DND-41 (cell line): ENCODE results near the gene SH3RF3.

ENCODE experiments used
- ATAC-seq: fragments of 200-7000 bp; cut with Tn5 transposase; 3 replicates; pipeline ENCODE4 v1.9.1; 2021; ENCODE audit warnings: low read depth; ENCODE audit not compliant: insufficient read depth
- DNase-seq: peaks from one replicate; pipeline ENCODE4 v3.0.0-alpha.2; 2020
- H2AFZ ChIP-seq: 2 replicates; pipeline ENCODE4 v1.6.0; 2012; ENCODE audit warnings: low read depth, low read length
- H3K27ac ChIP-seq: 2 replicates; pipeline ENCODE4 v1.5.1; 2012; ENCODE audit warnings: low read length, inconsistent platforms
- H3K27me3 ChIP-seq: fragments of 200-600 bp; sonication (generic); 2 replicates; pipeline ENCODE4 v1.6.0; 2012; ENCODE audit warnings: low read length, mild to moderate bottlenecking, inconsistent platforms; ENCODE audit not compliant: insufficient read depth, poor library complexity
- H3K36me3 ChIP-seq: 2 replicates; pipeline ENCODE4 v1.5.1; 2012; ENCODE audit warnings: low read length, inconsistent platforms; ENCODE audit not compliant: insufficient read depth
- H3K4me1 ChIP-seq: 2 replicates; pipeline ENCODE4 v1.5.1; 2012; ENCODE audit warnings: mild to moderate bottlenecking, low read length; ENCODE audit not compliant: insufficient read depth
- H3K4me2 ChIP-seq: 2 replicates; pipeline ENCODE4 v1.6.0; 2012; ENCODE audit warnings: mild to moderate bottlenecking, moderate library complexity, low read length, inconsistent platforms; ENCODE audit not compliant: insufficient read depth
- H3K4me3 ChIP-seq, 2 experiments: fragments of 200-600 bp in 1 of 2; shearing (Covaris generic) in 1 of 2; 2 replicates each; pipeline ENCODE4 v1.5.1; 2012 to 2016; ENCODE audit warnings: inconsistent platforms in 2 of 2, low read length in 2 of 2, mild to moderate bottlenecking in 2 of 2, low read depth in 1 of 2, moderate library complexity in 1 of 2
- H3K79me2 ChIP-seq: 2 replicates; pipeline ENCODE4 v1.6.0; 2012; ENCODE audit warnings: low read length, inconsistent platforms; ENCODE audit not compliant: insufficient read depth
- H3K9ac ChIP-seq: 2 replicates; pipeline ENCODE4 v1.6.0; 2012; ENCODE audit warnings: low read depth, mild to moderate bottlenecking, inconsistent platforms, low read length, moderate library complexity
- H3K9me3 ChIP-seq: 2 replicates; pipeline ENCODE4 v1.5.1; 2012; ENCODE audit warnings: low read length, moderate library complexity, mild to moderate bottlenecking, inconsistent platforms; ENCODE audit not compliant: insufficient read depth, severe bottlenecking
- H4K20me1 ChIP-seq: 2 replicates; pipeline ENCODE4 v1.6.0; 2012; ENCODE audit warnings: low read length; ENCODE audit not compliant: insufficient read depth
- CTCF ChIP-seq: IDR thresholded peaks from 2 replicates; pipeline ENCODE4 v1.5.1; 2012; ENCODE audit warnings: borderline replicate concordance, low read length, moderate library complexity, mild to moderate bottlenecking; ENCODE audit not compliant: poor library complexity, severe bottlenecking; ENCODE audit errors: extremely low read depth
- EZH2 ChIP-seq: IDR thresholded peaks from 3 replicates; pipeline ENCODE4 v1.6.1; 2012; ENCODE audit warnings: borderline replicate concordance, low read depth, mild to moderate bottlenecking, moderate library complexity, low read length, inconsistent platforms; ENCODE audit not compliant: severe bottlenecking

SH3RF3 gene

GRCh38 chr2:109183871-109184270, 54.9 kb downstream of the SH3RF3 start:
- H3K79me2 ChIP-seq, result no peaks in the 10 kb centered on the region
- no peak overlapping the region for H3K4me2 ChIP-seq
- no peak overlapping the region for H2AFZ ChIP-seq
- H3K4me3 ChIP-seq, result no peak overlapping the region
- H4K20me1 ChIP-seq, result no peaks in the 10 kb centered on the region; the same call in none of the 2 replicates
- TF ChIP-seq CTCF (no peak), EZH2 (no peak)
- H3K9me3 ChIP-seq, result no peaks in the 10 kb centered on the region
- H3K4me1 ChIP-seq, result no peaks in the 10 kb centered on the region
- DNase-seq, result no peak
- no peaks in the 10 kb centered on the region for H3K36me3 ChIP-seq
- H3K27ac ChIP-seq, result no peak overlapping the region
- no peak for ATAC-seq
- peaks cover 32% of the 10 kb centered on the region for H3K27me3 ChIP-seq
- H3K9ac ChIP-seq, result no peak overlapping the region

- ATAC-seq, result no peak
- H3K9me3 ChIP-seq, result no peaks in the 10 kb centered on the region
- H3K9ac ChIP-seq, result no peak overlapping the region
- no peak overlapping the region for H3K27ac ChIP-seq
- peaks cover 32% of the 10 kb centered on the region for H3K27me3 ChIP-seq
- H3K4me2 ChIP-seq, result no peak overlapping the region
- DNase-seq, result no peak
- no peak overlapping the region for H3K4me3 ChIP-seq
- no peak overlapping the region for H2AFZ ChIP-seq
- no peaks in the 10 kb centered on the region; the same call in none of the 2 replicates for H4K20me1 ChIP-seq
- TF ChIP-seq EZH2, result no peak
- TF ChIP-seq CTCF, result no peak
- no peaks in the 10 kb centered on the region for H3K4me1 ChIP-seq
- no peaks in the 10 kb centered on the region for H3K79me2 ChIP-seq
- H3K36me3 ChIP-seq, result no peaks in the 10 kb centered on the region
These were observed 55.4 kb downstream of the SH3RF3 start for GRCh38 chr2:109184368-109184767.

- H3K9ac ChIP-seq, result no peak overlapping the region
- peaks cover 32% of the 10 kb centered on the region for H3K27me3 ChIP-seq
- H3K27ac ChIP-seq, result no peak overlapping the region
- no peak overlapping the region for H3K4me2 ChIP-seq
- DNase-seq (no peak), ATAC-seq (no peak)
- H2AFZ ChIP-seq, result no peak overlapping the region
- no peaks in the 10 kb centered on the region for H3K79me2 ChIP-seq
- H3K9me3 ChIP-seq, result no peaks in the 10 kb centered on the region
- H3K36me3 ChIP-seq, result no peaks in the 10 kb centered on the region
- H4K20me1 ChIP-seq, result no peaks in the 10 kb centered on the region; the same call in none of the 2 replicates
- TF ChIP-seq EZH2 (no peak), CTCF (no peak)
- no peak overlapping the region for H3K4me3 ChIP-seq
- H3K4me1 ChIP-seq, result no peaks in the 10 kb centered on the region
These were observed 56.3 kb downstream of the SH3RF3 start for GRCh38 chr2:109185338-109185737.
